GM21367 (cell line): ENCODE measurements around the gene GFM1.
A peak's percentile ranks its signal among the peaks of the same experiment; 100 is the strongest.
"Not testable (repeated sequence)": the region's sequence is repeated elsewhere in the genome, so short reads cannot be mapped to it uniquely, and the experiment has no call there.

ENCODE experiments used
- ATAC-seq: cut with Tn5 transposase; IDR thresholded peaks from one replicate; pipeline ENCODE4 v1.9.1; 2021; ENCODE audit not compliant: unreplicated experiment

The GFM1 gene

DNA sequence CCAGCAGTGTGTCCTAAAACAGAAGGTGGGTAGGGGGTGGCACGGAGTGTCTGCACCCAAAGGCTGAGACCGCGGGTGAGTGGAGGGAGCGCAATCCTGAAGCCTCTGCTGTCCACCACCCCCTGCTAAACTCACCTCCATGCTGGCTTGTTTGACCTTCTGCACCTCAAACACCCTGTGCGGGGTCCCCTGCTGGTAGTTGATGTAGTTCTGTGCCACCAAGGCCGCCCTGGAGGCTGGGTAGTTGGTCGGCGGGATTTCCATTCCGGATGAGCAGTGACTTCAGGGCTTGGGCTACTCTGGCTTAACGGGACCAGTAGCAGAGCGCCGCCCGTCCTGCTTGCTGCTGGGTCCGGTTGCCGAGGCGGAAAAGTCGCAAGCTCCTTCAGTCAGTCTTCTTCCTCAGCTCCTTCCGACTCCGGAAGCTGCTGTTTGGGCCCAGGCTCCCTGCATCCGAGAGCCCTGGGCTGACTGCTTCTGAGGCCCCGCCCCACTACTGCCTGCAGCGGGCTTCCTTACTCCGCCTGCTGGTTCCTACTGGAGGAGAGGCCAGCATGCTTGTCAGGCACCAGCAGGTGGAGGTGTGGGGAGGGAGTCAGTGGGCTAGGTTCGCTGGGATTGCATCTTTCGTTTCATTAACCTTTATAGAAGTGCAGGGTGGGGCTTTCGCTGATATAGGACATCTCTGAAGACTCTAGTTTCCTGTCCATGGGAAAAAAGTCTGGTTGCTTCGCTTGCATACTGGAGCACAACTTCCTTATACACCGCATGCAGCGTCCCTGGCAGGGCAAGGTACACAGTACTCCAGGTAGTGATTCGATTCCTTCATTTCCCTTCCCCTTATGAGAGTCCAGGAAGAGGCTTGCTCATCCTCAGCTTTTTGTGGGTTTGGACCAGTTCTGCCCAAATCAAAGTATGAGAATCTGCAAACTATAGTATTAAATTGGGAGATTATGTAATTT, 28.2 kb downstream of the GFM1 start, which contains the start of gene LXN:
Gene LXN, minus strand, starts transcription at position 434 of the 962 bp plus-strand sequence. Its CDS starts 170 bp downstream, at position 264.
- peak; percentile 99 for ATAC-seq

DNA sequence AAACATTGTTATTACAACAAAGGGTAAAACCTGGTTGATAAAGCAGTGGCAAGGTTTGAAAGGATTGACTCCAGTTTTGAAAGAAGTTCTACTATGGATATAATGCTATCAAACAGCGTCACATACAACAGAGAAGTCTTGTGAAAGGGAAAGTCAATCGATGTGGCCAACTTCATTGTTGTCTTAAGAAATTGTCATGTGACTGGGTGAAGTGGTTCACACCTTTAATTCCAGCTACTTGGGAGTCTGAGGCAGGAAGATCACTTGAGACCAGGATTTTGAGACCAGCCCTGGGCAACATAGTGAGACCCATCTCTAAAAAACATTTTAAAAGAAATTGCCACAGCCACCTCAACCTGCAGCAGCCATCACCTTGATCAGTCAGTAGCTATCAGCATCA, 34.4 kb downstream of the GFM1 start:
- ATAC-seq = no peak

DNA sequence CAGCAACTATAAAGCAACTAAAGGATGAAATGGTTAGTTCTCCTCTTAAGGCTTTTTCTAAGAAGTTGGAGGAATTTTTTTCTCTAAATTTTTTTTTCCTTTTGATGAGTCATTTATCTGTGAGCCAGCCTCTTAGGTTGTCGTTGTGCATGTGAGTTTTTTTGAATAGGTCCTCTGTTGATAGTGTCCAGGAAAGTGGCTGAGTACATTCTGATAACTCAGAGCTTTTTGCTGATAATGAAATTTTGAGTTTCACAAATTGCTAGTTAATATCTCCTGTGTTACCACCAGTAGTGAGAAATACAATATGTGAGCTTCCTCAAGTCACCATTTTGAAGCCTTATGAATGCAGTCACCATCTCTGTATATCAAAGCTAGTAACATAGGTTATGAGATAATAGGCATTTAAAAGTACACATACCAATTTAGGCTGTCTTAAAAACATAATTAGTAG, 35.2 kb downstream of the GFM1 start:
- ATAC-seq = no peak

DNA sequence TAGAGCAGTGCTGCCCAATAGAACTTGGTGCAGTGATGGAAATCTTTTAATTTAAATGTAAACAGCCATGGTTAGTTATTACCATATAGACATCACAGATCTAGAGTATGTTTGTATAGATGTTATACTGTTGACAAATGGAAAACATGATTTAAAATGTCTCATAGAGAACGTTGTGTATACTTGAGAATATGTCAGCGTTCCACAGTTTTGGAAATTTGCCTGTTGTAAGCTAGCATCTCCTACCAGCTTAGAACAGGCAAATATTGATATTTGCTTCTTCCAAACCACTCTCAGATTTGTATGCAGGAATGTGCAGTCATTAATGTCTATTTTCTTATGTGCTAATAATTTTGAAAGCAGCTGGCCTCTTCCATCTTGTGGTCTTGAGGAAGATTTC, 36.5 kb downstream of the GFM1 start:
- no peak for ATAC-seq

DNA sequence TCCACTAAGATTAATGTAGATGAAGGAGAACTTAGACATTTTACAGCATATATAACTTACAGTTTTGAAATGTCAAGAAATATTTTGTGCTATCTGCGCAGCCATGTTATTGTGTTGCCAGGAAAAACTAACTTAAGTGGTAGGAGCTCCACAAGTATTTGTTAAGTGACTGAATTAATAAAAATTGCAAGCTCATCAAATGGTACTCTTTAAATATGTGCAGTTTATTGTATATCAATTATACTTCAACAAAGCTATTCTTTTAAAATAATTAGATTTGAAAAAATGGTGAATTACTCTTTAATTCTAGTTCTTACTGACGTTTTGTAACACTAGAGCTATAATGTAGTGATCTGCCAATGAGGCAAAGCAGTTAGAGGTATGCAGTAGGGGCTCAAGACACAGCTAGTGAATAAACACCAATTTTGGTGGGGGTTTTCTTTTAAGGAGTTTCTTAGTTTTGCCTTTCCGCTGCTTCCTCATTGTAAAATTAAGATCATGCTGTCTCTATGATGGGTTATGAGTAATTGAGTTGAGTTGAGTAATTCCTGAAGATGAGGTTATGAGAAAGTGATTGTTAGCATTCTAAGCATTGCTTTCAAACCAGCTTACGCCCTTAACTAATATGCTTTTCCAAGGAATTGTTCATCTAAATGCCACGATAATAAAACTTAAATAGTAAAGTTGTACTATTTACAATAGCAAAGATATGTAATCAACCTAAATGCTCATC, 39.1 kb downstream of the GFM1 start:
- ATAC-seq = no peak

DNA sequence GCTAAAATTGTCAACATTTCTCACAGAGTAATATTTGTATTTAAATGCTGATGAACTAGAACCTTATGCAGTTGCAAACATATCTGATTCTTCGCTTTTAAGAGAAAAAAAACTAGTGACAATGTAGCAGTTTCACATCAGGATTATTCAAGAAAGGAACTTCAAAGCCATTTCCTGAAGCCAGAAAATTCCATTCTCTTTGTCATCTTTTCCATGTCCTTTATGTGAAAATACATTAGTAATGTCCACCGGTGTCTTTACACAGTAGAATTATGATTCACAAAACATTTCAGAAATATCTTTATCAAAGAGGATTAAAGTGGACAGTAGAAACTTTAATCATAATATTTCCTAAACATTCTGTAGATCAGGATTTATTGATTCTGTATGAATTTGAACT, 40.8 kb downstream of the GFM1 start:
- ATAC-seq = no peak

DNA sequence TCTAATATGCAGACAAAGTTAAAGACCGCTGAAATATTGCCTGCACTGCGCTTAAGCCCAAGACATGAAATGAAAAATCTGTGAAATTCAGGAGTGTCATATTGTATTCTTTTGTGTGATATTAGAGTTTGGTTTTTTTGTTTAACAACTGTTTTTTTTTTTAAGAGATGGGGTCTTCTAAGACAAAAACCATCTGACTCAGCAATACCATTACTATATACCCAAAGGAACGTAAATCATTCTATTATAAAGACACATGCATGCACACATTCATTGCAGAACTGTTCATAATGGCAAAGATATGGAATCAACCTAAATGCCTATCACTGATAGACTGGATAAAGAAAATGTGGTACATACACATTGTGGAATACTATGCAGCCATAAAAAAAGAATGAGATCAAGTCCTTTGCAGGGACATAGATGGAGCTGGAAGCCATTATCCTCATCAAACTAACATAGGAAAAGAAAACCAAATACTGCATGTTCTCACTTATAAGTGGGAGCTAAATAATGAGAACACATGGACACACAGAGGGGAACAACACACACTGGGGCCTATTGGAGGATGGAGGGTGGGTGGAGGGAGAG, 49.6 kb downstream of the GFM1 start:
- ATAC-seq = not testable (repeated sequence)

DNA sequence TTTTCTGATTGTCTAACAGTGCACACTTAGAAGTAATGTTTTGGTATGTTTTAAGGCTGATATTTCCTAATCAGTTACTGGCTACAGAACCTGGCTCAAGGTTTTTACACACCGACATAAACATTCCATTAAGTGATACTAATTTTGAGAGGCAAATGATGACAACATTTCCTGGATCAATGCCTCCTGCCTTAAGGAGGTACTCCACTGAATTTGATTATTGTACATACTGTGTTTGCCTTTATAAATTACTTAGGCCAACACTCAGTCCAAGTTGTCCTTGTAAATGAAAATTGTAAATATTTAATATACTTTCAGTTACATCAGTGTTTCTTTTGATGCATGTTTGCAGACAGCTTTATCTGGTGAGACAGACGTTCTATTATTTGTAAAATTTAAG, 52.3 kb downstream of the GFM1 start:
- no peak for ATAC-seq

DNA sequence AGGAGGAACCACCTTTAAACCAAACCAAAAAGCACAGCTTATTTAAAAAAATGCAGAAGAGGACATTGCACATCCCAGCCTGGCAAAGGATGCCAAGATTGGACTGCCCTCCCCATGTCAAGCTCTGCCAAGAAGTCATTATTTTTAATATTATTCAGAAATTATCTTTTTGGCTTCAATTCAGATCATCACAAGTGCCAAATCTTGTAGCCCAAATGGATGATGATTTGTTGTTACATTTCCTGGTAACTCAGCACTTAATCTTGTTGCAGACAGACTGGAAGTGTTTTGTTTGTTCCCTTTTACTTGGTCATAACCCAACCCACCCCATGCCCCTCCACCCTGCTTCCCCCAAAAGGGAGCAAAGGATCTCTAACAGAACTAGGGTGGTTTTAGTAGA, 56.2 kb downstream of the GFM1 start:
- no peak for ATAC-seq

DNA sequence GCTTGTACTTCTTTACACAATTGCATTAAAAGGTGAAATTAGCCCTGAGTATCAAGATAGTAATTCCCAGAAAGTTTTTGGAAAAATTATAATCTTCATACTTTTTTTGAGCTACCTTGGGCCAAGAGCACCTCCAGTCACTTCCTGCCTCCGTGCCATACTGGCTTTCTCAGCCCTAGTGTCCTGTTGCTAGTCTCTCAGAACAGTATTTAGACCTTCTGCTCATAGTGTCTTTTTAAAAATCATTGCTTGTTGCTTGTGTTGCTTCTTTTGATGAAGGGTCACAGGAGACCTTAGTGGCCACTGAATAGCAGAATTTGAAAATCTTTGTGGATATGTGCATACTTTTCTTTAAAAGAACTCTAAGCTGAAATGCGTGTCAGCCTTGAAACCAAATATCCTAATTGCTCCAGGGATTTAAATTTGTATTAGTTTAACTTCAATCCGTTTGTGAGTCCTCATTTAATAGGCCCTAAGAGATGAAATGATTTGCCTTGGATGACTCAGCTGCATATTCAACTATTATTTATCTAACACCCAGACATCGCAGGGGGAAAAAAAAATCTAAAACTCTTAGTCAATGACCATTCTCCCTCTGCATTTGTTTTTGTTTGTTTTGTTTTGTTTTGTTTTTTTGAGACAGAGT, 57.2 kb downstream of the GFM1 start:
- ATAC-seq = no peak

DNA sequence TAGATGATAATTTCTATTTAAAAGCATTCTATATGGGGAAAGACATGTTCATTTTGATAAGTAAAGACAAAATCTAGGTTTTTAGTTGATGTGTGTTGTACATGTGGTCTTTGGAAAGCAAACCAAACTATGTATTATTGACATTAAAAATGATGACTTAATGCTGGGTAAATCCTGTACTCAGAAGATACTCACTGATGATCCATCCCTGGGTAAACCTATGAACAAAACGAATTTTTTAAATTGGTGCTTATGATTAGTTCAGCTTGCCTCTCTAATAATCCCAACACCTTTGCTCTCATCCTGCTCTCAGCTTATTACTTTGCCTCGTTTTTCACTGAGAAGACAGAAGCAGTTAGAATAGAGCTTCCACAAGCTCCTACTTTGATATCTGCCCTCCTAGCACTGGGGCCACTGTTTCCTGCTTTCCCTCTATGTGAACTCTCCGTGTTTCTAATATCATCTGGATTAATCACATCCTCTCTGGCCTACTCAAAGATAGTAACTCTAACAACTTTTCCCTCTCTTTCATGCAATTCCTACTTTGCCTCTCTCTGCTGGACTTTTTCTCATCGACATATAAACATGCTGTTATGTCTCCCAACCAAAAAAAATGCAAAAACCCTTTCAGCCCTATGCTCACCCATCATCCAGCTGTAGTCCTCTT, 58.6 kb downstream of the GFM1 start:
- no peak for ATAC-seq

DNA sequence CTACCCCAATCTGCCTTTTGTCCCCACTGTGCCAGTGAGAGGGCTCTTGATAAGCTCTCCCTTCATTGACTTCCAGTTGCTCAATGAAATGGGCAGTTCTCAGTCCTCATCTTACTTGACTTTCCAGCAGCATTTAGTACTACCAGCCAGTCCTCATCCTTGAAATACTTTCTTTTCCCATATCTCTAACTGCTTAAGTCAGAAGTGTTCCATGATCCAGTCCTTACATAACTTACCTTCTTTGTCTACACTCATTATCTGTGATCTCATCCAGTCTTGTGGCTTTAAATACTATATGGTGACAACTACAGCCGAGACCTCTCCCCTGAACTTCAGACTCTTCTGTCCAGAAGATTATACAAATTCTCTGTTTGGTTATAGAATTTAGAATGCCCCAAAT, 59.2 kb downstream of the GFM1 start:
- ATAC-seq = no peak

DNA sequence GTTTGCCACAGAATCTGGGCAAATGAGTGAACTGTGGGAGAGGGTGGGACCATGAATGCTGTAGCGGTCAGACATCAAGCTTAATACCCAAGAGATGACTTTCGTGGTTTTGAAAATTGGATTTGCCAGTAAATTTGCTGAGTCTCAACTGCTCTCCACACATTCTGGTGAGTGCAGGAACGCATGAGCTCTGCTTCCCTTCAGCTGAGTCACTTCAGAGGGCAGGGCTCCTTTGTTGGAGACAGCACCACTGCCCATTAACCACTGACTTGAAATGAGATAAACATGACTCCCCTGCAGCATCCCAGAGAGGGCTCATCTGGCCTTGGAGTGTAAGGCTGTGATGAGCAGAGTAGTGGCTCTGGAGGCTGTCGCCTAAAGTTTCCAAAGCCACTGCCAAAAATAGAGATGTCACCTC, 65.3 kb downstream of the GFM1 start:
- no peak for ATAC-seq

DNA sequence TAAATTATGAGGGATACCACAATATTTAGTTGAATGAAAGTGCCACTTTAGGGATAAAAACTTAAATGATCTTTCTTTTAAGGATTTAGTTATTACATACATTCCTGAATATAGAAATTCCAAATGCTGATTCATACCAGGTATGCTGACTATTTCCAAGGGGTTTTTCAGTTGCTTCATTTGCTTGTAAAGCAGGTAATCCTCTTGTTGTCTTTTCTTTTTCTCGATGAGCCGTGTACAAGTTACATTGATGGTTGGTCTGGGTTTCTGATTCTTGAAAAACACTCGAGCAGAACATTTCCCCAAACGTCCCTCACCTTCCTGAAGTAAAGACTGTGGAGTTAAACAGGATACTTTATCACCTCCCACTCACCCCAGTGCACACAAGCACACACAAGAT, 66.3 kb downstream of the GFM1 start:
- ATAC-seq = no peak

DNA sequence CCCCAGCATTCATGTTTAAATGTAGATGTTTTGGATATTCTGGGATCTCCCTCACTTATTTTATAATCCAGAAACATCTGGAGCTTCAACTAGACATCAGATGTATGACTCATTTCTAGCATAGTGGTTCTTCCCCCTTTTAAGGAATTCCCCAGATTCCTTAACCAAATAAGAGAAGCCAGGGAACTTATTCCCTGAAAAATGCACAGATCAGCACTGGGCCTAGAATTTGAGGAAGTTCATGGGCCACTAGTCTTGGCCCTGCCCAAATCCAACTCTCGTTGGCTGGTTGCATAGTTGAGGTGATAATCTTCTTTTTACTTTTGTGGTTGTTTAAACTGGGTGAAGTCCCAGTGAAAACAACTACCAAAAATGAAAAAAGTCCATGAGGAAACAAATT, 67.6 kb downstream of the GFM1 start:
- no peak for ATAC-seq

DNA sequence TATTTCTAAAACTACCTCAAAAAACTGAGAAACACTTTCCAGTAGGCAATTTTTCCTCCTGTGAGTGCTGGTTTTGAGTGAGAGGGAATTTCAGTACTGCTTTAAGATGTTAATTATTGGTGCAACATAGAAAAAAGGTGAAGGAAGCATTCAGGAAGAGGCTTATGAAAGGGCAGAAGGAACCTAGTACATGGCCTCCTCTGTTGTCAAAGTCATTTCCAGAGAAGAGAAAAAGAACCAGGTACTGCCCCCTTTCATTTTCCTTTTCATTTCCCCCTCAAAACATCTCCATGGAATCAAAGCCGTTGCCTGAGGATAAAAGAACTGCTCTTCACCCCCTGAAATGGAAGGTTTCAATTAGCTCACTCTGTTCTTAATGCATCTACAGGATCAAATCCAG, 68.1 kb downstream of the GFM1 start:
- ATAC-seq = peak; percentile 47

DNA sequence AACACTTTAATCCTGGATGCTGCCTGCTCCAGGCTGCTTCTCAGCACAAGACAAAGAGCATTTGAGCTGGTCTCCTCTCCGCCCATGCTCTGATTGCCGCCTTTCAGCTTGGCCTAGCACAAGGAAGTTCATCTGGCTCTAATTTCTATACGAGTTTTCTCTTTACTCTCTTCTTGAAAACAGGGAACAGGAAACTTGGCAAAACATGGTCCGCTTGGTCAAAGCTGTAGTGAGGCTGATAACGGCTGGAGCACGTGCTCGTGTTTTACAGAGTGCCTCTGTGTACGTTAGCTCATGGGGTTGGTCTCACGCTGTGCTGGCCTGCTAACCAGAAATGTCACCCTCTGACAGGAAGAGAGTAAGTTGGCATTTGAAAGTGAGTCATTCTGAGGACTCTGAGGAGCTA, 68.8 kb downstream of the GFM1 start:
- ATAC-seq = no peak

DNA sequence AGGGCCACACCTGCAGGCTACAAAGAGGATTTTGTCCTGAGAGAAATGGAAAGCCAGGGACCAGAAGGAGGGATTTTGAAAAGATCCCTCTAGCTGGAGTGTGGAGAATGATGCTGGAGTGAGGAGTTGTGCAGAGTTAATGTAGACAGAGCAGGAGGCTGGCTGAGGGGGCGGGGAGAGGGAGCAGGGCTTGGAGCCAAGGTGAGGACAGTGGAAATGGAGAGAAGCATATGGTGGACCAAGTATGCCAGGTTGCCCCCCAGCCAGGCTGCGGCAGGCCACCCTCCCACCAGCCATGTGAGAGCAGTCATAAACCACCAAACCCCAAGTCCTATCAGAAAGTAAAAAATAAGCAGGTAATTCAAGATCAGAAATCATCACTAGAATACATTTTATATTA, 73.2 kb downstream of the GFM1 start:
- ATAC-seq = no peak

DNA sequence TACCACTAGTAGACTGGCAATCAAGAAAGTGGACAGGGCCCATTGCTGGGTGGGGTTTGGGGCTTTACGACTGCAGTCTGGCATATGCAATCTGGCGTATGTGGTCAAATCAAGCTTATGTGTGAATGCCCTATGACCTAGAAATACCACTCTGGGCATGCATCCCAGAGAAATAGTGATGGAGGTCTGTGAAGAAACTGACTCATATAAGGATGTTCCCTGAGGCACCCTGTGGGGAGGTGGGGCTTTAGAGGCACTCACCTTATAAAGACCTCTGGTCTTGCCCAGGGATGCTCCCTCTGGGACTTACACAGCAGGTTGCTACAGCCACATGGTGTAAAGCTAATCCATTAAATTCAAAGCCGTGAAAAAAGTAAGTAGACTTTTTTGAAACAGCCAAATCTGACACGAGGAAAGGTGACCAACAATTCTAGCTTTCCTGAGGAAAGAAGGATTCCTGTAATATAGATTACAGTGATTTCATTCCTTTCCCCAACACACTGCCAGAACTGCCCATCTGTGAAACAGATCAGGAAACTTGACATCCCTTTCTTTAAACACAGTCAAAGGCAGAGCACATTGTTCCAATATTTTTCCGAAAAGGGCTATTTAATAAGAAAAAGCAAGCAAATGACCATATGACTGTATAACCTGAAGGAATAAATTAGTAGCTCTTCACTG, 74.3 kb downstream of the GFM1 start:
- ATAC-seq = no peak

DNA sequence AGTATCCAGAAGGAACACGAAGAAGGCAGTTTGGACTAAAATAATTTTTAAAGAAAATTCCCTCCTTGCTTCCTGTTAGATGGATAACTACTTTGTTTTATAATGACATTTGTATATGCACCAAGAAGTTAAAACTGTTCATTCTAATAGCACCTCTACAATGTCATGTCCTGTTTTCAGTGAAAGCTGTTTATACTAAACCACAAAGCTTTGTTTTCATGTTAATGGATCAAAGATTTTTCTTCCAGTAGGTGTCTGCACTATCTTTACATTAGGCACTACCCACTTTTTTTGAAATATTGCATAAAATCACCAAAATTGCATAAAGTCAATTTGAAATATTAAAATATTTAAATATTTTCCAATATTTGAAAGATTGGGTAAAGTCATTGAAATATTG, 77.8 kb downstream of the GFM1 start:
- ATAC-seq = no peak
